Measurements from ENCODE around the gene CXorf58.
"Not testable (repeated sequence)": the region's sequence is repeated elsewhere in the genome, so short reads cannot be mapped to it uniquely, and the experiment has no call there.

The CXorf58 gene

GRCh38 chrX:23959781-23960180, 52.0 kb downstream of the CXorf58 start:
- no peak for DNase-seq (ENCODE audit: low spot score)
- TF ChIP-seq, protein P1, sequence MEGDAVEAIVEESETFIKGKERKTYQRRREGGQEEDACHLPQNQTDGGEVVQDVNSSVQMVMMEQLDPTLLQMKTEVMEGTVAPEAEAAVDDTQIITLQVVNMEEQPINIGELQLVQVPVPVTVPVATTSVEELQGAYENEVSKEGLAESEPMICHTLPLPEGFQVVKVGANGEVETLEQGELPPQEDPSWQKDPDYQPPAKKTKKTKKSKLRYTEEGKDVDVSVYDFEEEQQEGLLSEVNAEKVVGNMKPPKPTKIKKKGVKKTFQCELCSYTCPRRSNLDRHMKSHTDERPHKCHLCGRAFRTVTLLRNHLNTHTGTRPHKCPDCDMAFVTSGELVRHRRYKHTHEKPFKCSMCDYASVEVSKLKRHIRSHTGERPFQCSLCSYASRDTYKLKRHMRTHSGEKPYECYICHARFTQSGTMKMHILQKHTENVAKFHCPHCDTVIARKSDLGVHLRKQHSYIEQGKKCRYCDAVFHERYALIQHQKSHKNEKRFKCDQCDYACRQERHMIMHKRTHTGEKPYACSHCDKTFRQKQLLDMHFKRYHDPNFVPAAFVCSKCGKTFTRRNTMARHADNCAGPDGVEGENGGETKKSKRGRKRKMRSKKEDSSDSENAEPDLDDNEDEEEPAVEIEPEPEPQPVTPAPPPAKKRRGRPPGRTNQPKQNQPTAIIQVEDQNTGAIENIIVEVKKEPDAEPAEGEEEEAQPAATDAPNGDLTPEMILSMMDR (IDR thresholded peaks at IDR 0.05; ENCODE audit: extremely low read depth, missing control alignments) = no peak

GRCh38 chrX:23964191-23964590, 56.4 kb downstream of the CXorf58 start:
- no peak for DNase-seq (ENCODE audit: low spot score)
- TF ChIP-seq, protein P1 (IDR thresholded peaks at IDR 0.05; ENCODE audit: extremely low read depth, missing control alignments) = no peak

GRCh38 chrX:23965630-23966029, 57.8 kb downstream of the CXorf58 start:
- not testable (repeated sequence) for DNase-seq (ENCODE audit: low spot score)

DNA sequence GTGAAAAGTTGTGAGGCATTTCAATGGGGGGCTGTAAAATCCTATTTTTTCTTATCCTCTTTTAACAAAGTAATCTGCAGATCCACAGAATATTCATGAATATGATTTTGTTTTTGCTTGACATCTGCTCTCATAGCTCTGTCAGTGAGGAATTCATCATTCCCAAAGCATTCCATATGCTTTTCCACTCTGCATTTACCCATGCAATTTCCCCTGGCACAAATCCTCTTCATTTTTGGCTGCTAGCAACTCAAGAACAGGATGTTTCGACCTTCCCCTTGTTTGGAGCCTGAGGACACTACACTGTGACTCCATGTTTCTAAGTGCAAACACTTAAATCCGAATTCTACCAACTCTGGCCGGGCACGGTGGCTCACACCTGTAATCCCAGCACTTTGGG, 70.7 kb downstream of the CXorf58 start:
- no peak for DNase-seq (ENCODE audit: low spot score)
- TF ChIP-seq, protein P1 (IDR thresholded peaks at IDR 0.05; ENCODE audit: extremely low read depth, missing control alignments) = no peak

DNA sequence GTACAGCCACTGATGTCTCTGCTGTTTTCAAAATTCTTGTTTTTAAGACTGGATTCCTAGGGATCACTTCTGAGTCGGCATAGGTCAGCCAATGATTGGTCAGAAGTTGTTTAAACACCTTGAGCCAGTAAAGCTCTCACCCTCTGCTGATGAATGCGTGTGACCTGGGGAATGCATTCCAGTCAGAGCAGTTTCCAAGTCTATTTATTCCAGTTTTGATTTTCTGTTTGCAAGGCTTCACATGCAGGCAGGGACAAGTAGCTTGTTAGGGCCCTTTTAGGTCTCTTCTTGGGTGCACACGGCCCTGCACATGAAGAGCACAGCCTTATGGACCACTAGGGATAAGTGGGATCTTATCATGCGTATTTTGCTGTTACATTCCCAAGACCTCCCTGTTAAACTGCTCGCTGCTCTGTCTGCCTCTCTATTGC, 72.2 kb downstream of the CXorf58 start:
- TF ChIP-seq, protein P1 (IDR thresholded peaks at IDR 0.05; ENCODE audit: extremely low read depth, missing control alignments) = no peak
- DNase-seq (ENCODE audit: low spot score) = no peak

DNA sequence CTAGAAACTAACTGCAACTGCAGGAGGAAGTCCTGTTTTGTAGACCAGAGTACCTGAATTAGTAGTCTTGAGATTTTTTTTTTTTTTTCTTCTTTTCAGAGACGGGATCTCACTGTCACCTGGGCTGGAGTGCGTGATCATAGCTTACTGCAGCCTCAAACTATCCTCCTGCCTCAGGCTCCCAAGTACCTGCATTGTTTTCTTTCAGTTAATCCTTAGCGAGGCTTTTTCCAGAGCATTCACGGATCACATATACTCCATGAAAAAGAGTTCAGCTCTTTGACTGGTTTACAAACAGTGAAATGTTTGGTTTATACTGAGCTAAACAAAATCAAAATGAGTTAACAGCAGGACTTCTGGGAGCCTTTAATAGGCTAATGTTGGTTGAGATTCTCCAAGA, 73.4 kb downstream of the CXorf58 start:
- TF ChIP-seq, protein P1 (IDR thresholded peaks at IDR 0.05; ENCODE audit: extremely low read depth, missing control alignments) = no peak
- DNase-seq (ENCODE audit: low spot score) = no peak

- DNase-seq (ENCODE audit: low spot score) = no peak
- TF ChIP-seq, protein P1 (IDR thresholded peaks at IDR 0.05; ENCODE audit: extremely low read depth, missing control alignments) = no peak
These were observed 73.9 kb downstream of the CXorf58 start for GRCh38 chrX:23981711-23982110.

DNA sequence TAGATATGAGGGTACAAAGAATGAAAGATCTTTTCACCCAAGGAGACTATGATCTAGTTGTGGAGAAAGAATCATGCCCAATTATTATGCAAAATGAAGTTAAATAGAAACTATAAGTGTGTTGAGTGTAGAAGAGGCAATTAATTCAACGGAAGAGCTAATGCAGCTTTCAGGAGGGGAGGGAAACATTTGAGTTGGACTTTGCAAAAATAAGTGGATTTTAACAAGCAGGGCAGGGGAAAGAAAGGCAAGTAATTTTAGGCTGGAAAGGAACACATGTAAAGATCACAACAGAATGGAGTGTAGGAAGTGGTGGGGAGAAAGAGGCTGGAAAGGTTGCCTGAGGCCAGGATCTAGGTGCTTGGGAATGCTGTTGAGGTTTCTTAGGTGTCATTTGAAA, 75.1 kb downstream of the CXorf58 start:
- TF ChIP-seq, protein P1 (IDR thresholded peaks at IDR 0.05; ENCODE audit: extremely low read depth, missing control alignments) = no peak
- DNase-seq (ENCODE audit: low spot score) = no peak
